Suprapubic skin (tissue), 4 donors: ENCODE measurements around the gene RMI2.

ENCODE experiments used
- CTCF ChIP-seq, 2 donors: fragments of 200-600 bp in 1 of 2; fragments of 450-650 bp in 1 of 2; sonication (generic) in 1 of 2; IDR thresholded peaks; one replicate each; pipeline ENCODE4 v1.5.1; 2016 to 2019; ENCODE audit warnings: antibody characterized with exemption in 2 of 2, mild to moderate bottlenecking in 1 of 2, moderate library complexity in 1 of 2
- EP300 ChIP-seq: sonication (generic); formaldehyde crosslinking; IDR thresholded peaks from one replicate; pipeline ENCODE4 v1.6.1; 2017; ENCODE audit warnings: antibody characterized with exemption
- POLR2A ChIP-seq, 2 donors: fragments of 450-650 bp; IDR thresholded peaks; one replicate each; pipeline ENCODE4 v1.6.1; 2017; ENCODE audit warnings: antibody characterized with exemption in 2 of 2, mild to moderate bottlenecking in 2 of 2, moderate library complexity in 2 of 2
- POLR2AphosphoS5 ChIP-seq, 3 donors: sonication (generic); formaldehyde crosslinking; IDR thresholded peaks; one replicate each; pipeline ENCODE4 v1.6.1; 2017; ENCODE audit warnings: antibody characterized with exemption in 3 of 3

GRCh38 chr16:11377154-11377553, 31.9 kb downstream of the RMI2 start:
- TF ChIP-seq CTCF (IDR thresholded peaks at IDR 0.05) = no peak
- no peak for TF ChIP-seq POLR2A (IDR thresholded peaks at IDR 0.05)
- no peak for TF ChIP-seq EP300
- no peak for TF ChIP-seq POLR2AphosphoS5 (IDR thresholded peaks at IDR 0.05)
